A549 (cell line): ENCODE data around the gene CNIH1. TPM values are rescaled to one million over a fixed set of nuclear protein-coding genes. Genes with fewer than 3 reads are reported as not detected.

Experiments used
- ATAC-seq, 2 experiments: fragments of 200-7000 bp in 1 of 2; fragments of >200 bp in 1 of 2; cut with Nextera tagmentation in 1 of 2; cut with Tn5 transposase in 1 of 2; 3 replicates each; pipeline versions ENCODE4 v1.8.0 to v1.9.1; 2018 to 2020; ENCODE audit warnings: mild to moderate bottlenecking in 1 of 2, moderate library complexity in 1 of 2
- CTCF ChIA-PET: fragments of 300-600 bp; sonication (Branson Sonifier 250); formaldehyde crosslinking; extraction: SDS; loops from one replicate; lab custom pipeline; 2021; ENCODE audit warnings: antibody characterized with exemption, inconsistent platforms; lab: Yijun Ruan, JAX
- POLR2A ChIA-PET: fragments of 350-600 bp; formaldehyde crosslinking; extraction: SDS; loops from one replicate; lab custom pipeline; 2021; ENCODE audit warnings: antibody characterized with exemption, inconsistent platforms; lab: Yijun Ruan, JAX
- DNase-seq, 2 experiments: peaks; one replicate each; pipeline versions ENCODE4 v3.0.0 to v3.0.0-alpha.2; 2011 to 2016; ENCODE audit warnings: low read depth in 1 of 2, low spot score in 1 of 2
- FAIRE-seq: peaks from 2 replicates; lab custom pipeline; 2011; peaks lifted over from hg19 to GRCh38; lab: Jason Lieb, UNC
- H3K27ac ChIP-seq, 2 experiments: fragments of >200 bp; sonication (Bioruptor Twin); formaldehyde crosslinking; 3 replicates each; pipeline ENCODE4 v1.5.1; 2016 to 2017
- H3K4me1 ChIP-seq: fragments of >200 bp; sonication (Bioruptor Twin); formaldehyde crosslinking; 3 replicates; pipeline ENCODE4 v1.6.1; 2016
- H3K4me2 ChIP-seq: fragments of >200 bp; sonication (Bioruptor Twin); formaldehyde crosslinking; 3 replicates; pipeline ENCODE4 v1.6.1; 2016
- H3K4me3 ChIP-seq: fragments of >200 bp; sonication (Bioruptor Twin); formaldehyde crosslinking; 3 replicates; pipeline ENCODE4 v1.5.1; 2016
- H3K9me3 ChIP-seq: fragments of >200 bp; sonication (Bioruptor Twin); formaldehyde crosslinking; 3 replicates; pipeline ENCODE4 v1.6.1; 2016
- BHLHE40 ChIP-seq: IDR thresholded peaks from 2 replicates; pipeline ENCODE4 v1.6.1; 2012; ENCODE audit warnings: low read depth, low read length, inconsistent platforms
- CHD2 ChIP-seq: fragments of 150-350 bp; IDR thresholded peaks from 2 replicates; pipeline ENCODE4 v1.6.1; 2014; ENCODE audit warnings: low read length; ENCODE audit not compliant: partially characterized antibody
- EHMT2 ChIP-seq: fragments of 200-600 bp; sonication (generic); IDR thresholded peaks from 2 replicates; pipeline ENCODE4 v1.6.1; 2016; ENCODE audit warnings: antibody characterized with exemption, low read depth, mild to moderate bottlenecking, moderate library complexity
- FOSB ChIP-seq: fragments of 250-450 bp; sonication (Bioruptor Pico); IDR thresholded peaks from 2 replicates; pipeline ENCODE4 v1.5.0; 2020; ENCODE audit warnings: mild to moderate bottlenecking, moderate library complexity
- FOSL2 ChIP-seq, 2 experiments: fragments of 450-650 bp in 1 of 2; fragments of >200 bp in 1 of 2; sonication (Bioruptor Twin) in 1 of 2; formaldehyde crosslinking; IDR thresholded peaks; 2 replicates each; pipeline versions ENCODE4 v1.5.0 to v1.6.1; 2016 to 2020; ENCODE audit warnings: mild to moderate bottlenecking in 1 of 2, moderate library complexity in 1 of 2
- GATA3 ChIP-seq: IDR thresholded peaks from 2 replicates; pipeline ENCODE4 v1.6.1; 2012; ENCODE audit warnings: borderline replicate concordance
- JUN ChIP-seq, 2 experiments: fragments of >200 bp; sonication (Bioruptor Twin); formaldehyde crosslinking; IDR thresholded peaks; 2 replicates in 1 of 2; 3 replicates in 1 of 2; pipeline ENCODE4 v1.6.1; 2016 to 2017
- KDM1A ChIP-seq: fragments of 200-600 bp; sonication (generic); IDR thresholded peaks from 2 replicates; pipeline ENCODE4 v1.6.1; 2016; ENCODE audit warnings: low read depth, mild to moderate bottlenecking
- MYC ChIP-seq: IDR thresholded peaks from 2 replicates; pipeline ENCODE4 v1.6.1; 2012; ENCODE audit warnings: mild to moderate bottlenecking, inconsistent platforms, low read length, improper control_type of control experiment, borderline replicate concordance
- NPAS2 ChIP-seq: fragments of 250-450 bp; sonication (Bioruptor Pico); IDR thresholded peaks from 2 replicates; pipeline ENCODE4 v1.8.0; 2022; ENCODE audit warnings: mild to moderate bottlenecking, moderate library complexity, borderline replicate concordance
- PHF8 ChIP-seq: fragments of 200-600 bp; sonication (generic); IDR thresholded peaks from 2 replicates; pipeline ENCODE4 v1.6.1; 2016; ENCODE audit warnings: low read depth, mild to moderate bottlenecking, antibody characterized with exemption, moderate library complexity, borderline replicate concordance
- POLR2A ChIP-seq: IDR thresholded peaks from 2 replicates; pipeline ENCODE4 v1.6.1; 2012; ENCODE audit warnings: mild to moderate bottlenecking, low read length
- POLR2AphosphoS2 ChIP-seq: conservative IDR thresholded peaks from 2 replicates; pipeline ENCODE4 v1.6.1; 2012; ENCODE audit warnings: low read length, improper control_type of control experiment, inconsistent platforms
- RAD21 ChIP-seq, 2 experiments: fragments of >200 bp in 1 of 2; sonication (Bioruptor Twin) in 1 of 2; formaldehyde crosslinking in 1 of 2; IDR thresholded peaks in 1 of 2; conservative IDR thresholded peaks in 1 of 2; 2 replicates in 1 of 2; 3 replicates in 1 of 2; pipeline ENCODE4 v1.6.1; 2012 to 2018; ENCODE audit warnings: inconsistent platforms in 1 of 2
- RNF2 ChIP-seq: fragments of 200-600 bp; sonication (generic); IDR thresholded peaks from 2 replicates; pipeline ENCODE4 v1.6.1; 2016; ENCODE audit warnings: low read depth, mild to moderate bottlenecking, antibody characterized with exemption, moderate library complexity, borderline replicate concordance
- SMC3 ChIP-seq: fragments of >200 bp; sonication (Bioruptor Twin); formaldehyde crosslinking; IDR thresholded peaks from 3 replicates; pipeline ENCODE4 v1.6.1; 2018; ENCODE audit warnings: inconsistent platforms
- WGBS: methylation state at CpG from one replicate; pipeline ENCODE4 v1.1.6; 2017; ENCODE audit errors: missing lambda C conversion rate; 5-methylcytosine and 5-hydroxymethylcytosine counted together
- polyA plus RNA-seq, 4 experiments: library from polyadenylated mRNA; depleted of rRNA in 3 of 4; stranded (reverse); fragments of >200 nt; fragmentation: RNase III in 1 of 4; extraction: RNeasy Plus Mini Kit Qiagen cat#74134 plus additional on column Dnase treatment in 1 of 4; gene quantifications; 2 replicates in 3 of 4; 3 replicates in 1 of 4; pipeline ENCODE4 v1.2.3, GENCODE V29; 2011 to 2017
- TF ChIP-seq, protein P1 (sequence below): fragments of 450-650 bp; IDR thresholded peaks from 2 replicates; pipeline ENCODE4 v1.6.1; 2014; ENCODE audit warnings: antibody characterized with exemption
- TF ChIP-seq, protein P2 (sequence below): fragments of >200 bp; sonication (Bioruptor Twin); formaldehyde crosslinking; IDR thresholded peaks from 3 replicates; pipeline ENCODE4 v1.5.1; 2016
- TF ChIP-seq, protein P3 (sequence below): fragments of >200 bp; sonication (Bioruptor Twin); formaldehyde crosslinking; IDR thresholded peaks from 3 replicates; pipeline ENCODE4 v1.6.1; 2016
- TF ChIP-seq, protein P4 (sequence below): IDR thresholded peaks from 2 replicates; pipeline ENCODE4 v1.6.1; 2012
- TF ChIP-seq, protein P5 (sequence below): fragments of 150-350 bp; IDR thresholded peaks from 2 replicates; pipeline ENCODE4 v1.6.1; 2014; ENCODE audit warnings: low read depth, mild to moderate bottlenecking, low read length
- TF ChIP-seq, protein P6 (sequence below): IDR thresholded peaks from 2 replicates; pipeline ENCODE4 v1.6.1; 2012
- TF ChIP-seq, protein P7 (sequence below): IDR thresholded peaks from 2 replicates; pipeline ENCODE4 v1.6.1; 2012; ENCODE audit warnings: low read depth, borderline replicate concordance

The CNIH1 gene
- polyA plus RNA-seq, 2 of the 4 experiments (the other 2 are of a cell fraction): 337 to 411 TPM

DNA sequence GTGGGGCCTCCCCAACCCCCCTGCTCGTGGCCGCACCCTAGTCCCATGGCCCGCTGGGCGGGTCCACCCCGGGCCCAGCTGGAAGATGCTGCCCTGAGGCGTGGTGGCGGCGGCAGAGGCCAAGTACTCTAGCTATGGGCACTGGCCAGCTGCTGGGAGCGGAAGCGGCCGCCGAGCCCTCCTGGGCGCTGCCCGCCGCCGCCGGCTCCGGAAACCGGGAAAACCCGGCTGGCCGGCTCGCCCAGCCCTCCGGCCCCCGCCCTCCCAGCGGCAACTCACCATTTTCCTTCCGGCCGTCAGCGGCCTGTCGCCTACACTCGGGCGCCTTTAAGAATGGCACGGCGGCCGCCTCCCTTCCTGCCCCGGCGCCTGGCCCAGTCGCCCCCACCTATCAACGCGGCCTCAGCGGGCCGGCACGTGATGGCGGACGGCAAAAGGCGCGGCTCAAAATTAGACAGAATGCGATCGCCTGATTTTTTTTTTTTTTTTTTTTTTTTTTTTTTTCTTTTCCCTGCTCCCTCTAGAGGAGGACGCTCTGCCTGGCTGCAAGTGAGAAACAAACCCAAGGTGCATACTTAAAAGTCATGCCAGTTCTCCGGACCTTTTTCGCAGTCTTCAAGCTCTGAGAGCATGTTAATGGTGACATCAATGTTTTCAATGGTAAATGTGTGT lies 47.6 kb upstream of the CNIH1 start, which contains the start of gene GMFB:
TSS of gene GMFB (minus strand) at position 335 of the 672 bp plus-strand sequence. CDS start at position 282, 53 bp downstream.
- TF ChIP-seq KDM1A (no peak), PHF8 (peak; percentile 90), POLR2A (peak; percentile 69), SMC3 (no peak), RAD21 (conservative IDR thresholded peaks at IDR 0.05 in 1 of 2, IDR thresholded peaks at IDR 0.05 in 1 of 2) (0 out of 5 replicates have a peak, but pooled peaks of 1 of the 2 experiments have one; percentile 8), JUN (IDR thresholded peaks at IDR 0.05) (peak; percentile 36 to 86; a peak in 3 of 5 replicates), EHMT2 (no peak), GATA3 (0 out of 2 replicates have a peak, but pooled peaks have one; percentile 15), FOSB (CRISPR knock-in tag) (no peak), NPAS2 (CRISPR knock-in tag) (peak; percentile 62; the same call in 1 of the 2 replicates), RNF2 (no peak), MYC (0 out of 2 replicates have a peak, but pooled peaks have one; percentile 36), FOSL2 (IDR thresholded peaks at IDR 0.05) (no peak), FOSL2 (CRISPR knock-in tag; IDR thresholded peaks at IDR 0.05) (0 out of 2 replicates have a peak, but pooled peaks have one; percentile 31), POLR2AphosphoS2 (no peak), CHD2 (no peak), BHLHE40 (peak; percentile 98)
- TF ChIP-seq, protein P1, sequence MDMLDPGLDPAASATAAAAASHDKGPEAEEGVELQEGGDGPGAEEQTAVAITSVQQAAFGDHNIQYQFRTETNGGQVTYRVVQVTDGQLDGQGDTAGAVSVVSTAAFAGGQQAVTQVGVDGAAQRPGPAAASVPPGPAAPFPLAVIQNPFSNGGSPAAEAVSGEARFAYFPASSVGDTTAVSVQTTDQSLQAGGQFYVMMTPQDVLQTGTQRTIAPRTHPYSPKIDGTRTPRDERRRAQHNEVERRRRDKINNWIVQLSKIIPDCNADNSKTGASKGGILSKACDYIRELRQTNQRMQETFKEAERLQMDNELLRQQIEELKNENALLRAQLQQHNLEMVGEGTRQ: peak; percentile 90
- TF ChIP-seq, protein P2, sequence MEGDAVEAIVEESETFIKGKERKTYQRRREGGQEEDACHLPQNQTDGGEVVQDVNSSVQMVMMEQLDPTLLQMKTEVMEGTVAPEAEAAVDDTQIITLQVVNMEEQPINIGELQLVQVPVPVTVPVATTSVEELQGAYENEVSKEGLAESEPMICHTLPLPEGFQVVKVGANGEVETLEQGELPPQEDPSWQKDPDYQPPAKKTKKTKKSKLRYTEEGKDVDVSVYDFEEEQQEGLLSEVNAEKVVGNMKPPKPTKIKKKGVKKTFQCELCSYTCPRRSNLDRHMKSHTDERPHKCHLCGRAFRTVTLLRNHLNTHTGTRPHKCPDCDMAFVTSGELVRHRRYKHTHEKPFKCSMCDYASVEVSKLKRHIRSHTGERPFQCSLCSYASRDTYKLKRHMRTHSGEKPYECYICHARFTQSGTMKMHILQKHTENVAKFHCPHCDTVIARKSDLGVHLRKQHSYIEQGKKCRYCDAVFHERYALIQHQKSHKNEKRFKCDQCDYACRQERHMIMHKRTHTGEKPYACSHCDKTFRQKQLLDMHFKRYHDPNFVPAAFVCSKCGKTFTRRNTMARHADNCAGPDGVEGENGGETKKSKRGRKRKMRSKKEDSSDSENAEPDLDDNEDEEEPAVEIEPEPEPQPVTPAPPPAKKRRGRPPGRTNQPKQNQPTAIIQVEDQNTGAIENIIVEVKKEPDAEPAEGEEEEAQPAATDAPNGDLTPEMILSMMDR: peak; percentile 37
- TF ChIP-seq, protein P3, sequence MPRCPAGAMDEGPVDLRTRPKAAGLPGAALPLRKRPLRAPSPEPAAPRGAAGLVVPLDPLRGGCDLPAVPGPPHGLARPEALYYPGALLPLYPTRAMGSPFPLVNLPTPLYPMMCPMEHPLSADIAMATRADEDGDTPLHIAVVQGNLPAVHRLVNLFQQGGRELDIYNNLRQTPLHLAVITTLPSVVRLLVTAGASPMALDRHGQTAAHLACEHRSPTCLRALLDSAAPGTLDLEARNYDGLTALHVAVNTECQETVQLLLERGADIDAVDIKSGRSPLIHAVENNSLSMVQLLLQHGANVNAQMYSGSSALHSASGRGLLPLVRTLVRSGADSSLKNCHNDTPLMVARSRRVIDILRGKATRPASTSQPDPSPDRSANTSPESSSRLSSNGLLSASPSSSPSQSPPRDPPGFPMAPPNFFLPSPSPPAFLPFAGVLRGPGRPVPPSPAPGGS: peak; percentile 65; the same call in 2 of the 3 replicates
- TF ChIP-seq, protein P4, sequence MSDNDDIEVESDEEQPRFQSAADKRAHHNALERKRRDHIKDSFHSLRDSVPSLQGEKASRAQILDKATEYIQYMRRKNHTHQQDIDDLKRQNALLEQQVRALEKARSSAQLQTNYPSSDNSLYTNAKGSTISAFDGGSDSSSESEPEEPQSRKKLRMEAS: peak; percentile 92
- TF ChIP-seq, protein P5, sequence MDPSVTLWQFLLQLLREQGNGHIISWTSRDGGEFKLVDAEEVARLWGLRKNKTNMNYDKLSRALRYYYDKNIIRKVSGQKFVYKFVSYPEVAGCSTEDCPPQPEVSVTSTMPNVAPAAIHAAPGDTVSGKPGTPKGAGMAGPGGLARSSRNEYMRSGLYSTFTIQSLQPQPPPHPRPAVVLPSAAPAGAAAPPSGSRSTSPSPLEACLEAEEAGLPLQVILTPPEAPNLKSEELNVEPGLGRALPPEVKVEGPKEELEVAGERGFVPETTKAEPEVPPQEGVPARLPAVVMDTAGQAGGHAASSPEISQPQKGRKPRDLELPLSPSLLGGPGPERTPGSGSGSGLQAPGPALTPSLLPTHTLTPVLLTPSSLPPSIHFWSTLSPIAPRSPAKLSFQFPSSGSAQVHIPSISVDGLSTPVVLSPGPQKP: no peak
- TF ChIP-seq, protein P6, sequence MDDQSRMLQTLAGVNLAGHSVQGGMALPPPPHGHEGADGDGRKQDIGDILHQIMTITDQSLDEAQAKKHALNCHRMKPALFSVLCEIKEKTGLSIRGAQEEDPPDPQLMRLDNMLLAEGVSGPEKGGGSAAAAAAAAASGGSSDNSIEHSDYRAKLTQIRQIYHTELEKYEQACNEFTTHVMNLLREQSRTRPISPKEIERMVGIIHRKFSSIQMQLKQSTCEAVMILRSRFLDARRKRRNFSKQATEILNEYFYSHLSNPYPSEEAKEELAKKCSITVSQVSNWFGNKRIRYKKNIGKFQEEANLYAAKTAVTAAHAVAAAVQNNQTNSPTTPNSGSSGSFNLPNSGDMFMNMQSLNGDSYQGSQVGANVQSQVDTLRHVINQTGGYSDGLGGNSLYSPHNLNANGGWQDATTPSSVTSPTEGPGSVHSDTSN: peak; percentile 23; the same call in 1 of the 2 replicates
- TF ChIP-seq, protein P7, sequence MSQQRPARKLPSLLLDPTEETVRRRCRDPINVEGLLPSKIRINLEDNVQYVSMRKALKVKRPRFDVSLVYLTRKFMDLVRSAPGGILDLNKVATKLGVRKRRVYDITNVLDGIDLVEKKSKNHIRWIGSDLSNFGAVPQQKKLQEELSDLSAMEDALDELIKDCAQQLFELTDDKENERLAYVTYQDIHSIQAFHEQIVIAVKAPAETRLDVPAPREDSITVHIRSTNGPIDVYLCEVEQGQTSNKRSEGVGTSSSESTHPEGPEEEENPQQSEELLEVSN: peak; percentile 57; the same call in 1 of the 2 replicates
- DNase-seq: peak; percentile 79 to 94
- no peak for FAIRE-seq
- WGBS: 1% methylated on average over 29 of the region's 51 CpGs
- peak within 1 kb of the TSS; percentile 95 to 98 for H3K27ac ChIP-seq
- H3K4me3 ChIP-seq: peak within 1 kb of the TSS; percentile 84
- H3K4me2 ChIP-seq: peak within 1 kb of the TSS; percentile 87
- ATAC-seq: peak; percentile 95 to 97
- POLR2A ChIA-PET: interaction anchor here (1.0 to 2.7 kb wide), 6 partner anchors 9 to 538 kb away, joined by 3 to 13 read pairs (median 4); partner anchors contain the start of genes CGRRF1, SOCS4 and WDHD1
- peaks cover 26% of the 10 kb centered on the region for H3K4me1 ChIP-seq
- CTCF ChIA-PET: interaction anchor here (0.7 to 8.0 kb wide), 17 partner anchors 8 to 377 kb away, joined by 3 to 66 read pairs (median 4); partner anchors contain the start of genes CGRRF1 and CNIH1
- no peaks in the 10 kb centered on the region for H3K9me3 ChIP-seq
